ENCODE measurements around the gene NMT2.
A peak's percentile ranks its signal among the peaks of the same experiment; 100 is the strongest.

The NMT2 gene

DNA sequence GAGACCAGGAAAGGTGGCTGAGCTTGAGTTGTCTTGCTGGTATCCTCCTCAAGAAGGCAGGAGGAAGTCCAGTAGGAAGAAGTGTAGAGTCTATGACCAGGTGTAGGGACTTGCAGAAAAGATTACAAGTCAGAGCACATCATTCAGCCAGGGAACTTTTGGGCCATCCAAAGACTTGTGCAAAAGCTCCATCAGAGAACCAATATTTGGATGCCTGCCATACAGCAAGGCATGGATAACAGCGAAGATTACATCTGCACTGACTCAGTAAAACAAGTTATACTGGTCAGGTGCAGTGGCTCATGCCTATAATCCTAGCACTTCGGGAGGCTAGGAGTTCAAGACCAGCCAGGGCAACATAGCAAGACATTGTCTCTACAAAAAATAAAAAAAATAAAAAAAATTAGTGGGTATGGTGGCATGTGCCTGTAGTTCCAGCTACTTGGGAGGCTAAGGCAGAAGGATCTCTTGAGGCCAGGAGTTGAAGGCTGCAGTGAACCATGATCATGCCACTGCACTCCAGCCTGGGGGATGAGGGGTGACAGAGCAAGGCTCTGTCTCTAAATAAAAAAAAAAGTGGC, 13.2 kb upstream of the NMT2 start:
- no peak for DNase-seq (ENCODE audit: low read depth in 3 of 3)

DNA sequence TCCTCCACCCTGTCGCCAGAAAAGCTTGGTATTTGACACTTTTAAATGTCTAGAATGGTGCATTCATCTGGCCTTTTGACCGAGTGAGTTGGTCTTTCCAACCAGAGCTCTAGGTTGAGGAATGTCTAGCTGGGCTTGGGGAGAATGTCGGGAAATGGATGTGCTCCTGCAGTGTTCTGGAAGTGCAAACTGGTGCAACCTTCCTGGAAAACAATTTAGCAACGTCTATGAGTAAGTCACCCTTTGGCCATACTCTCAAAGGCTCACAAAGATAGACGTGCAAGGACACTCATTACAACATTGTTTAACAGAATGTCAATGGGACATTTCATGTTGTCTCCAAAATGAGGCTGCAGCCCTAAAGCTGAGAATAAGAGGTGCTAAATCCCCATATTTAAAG, 12.2 kb upstream of the NMT2 start:
- no peak for DNase-seq (ENCODE audit: low read depth in 3 of 3)

DNA sequence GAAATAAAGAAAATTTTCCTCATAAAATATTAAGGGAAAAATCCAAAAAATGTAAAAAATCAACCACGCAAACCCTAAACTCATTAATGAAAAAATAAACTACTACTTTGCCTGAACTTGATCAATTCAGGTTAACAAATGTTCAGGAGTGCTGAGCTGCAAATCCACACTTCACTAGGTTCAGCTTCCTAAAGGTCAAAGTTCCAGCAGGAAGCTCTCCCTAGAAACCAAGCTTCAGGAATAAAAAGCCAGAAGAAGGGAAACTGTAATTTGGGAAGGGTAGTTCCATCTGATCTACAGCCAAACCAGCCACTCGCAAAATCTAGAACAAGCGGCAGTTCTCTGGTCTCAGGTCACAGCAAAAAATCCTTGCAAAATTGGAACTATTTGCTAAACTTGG, 7.8 kb upstream of the NMT2 start:
- no peak for DNase-seq (ENCODE audit: low read depth in 3 of 3)

DNA sequence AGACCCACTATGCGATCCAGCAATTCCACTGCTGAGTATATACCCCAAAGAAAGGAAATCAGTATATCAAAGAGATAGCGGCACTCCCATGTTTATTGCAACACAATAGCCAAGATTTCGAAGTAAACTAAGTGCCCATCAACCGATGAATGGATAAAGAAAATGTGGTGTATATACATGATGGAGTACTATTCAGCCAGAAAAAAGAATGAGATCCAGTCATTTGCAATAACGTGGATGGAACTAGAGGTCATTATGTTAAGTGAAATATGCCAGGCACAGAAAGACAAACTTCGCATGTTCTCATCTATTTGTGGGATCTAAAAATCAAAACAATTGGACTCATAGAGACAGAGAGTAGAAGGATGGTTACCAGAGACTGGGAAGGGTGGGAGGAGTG, 7.1 kb upstream of the NMT2 start:
- no peak for DNase-seq (ENCODE audit: low read depth in 3 of 3)

DNA sequence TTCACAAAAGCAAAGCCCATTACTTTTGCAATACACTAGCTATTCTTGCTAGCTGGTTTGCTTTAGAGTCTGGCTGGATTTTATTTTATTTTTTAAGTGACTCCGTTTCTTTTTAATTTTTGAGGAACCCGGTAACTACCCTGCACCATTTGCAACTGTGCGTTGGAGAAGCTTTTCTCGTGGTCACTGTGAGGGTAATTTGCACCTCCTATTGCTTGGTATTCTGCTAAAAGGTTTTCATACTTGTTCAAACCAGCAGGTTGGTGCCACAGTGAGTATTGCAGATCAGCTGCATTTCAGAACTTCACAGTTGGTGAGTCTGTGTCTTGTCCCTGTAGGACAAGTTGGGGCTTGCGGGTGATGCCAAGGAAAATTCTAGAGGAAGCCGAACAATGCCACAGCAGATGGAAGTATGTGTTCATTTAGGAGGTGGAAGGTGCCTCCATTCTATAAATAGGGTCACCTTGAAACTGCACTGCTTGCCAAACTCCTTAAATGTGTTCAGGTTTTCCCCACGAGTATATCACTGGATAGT, 3.9 kb upstream of the NMT2 start:
- DNase-seq (ENCODE audit: low read depth in 3 of 3) = no peak

DNA sequence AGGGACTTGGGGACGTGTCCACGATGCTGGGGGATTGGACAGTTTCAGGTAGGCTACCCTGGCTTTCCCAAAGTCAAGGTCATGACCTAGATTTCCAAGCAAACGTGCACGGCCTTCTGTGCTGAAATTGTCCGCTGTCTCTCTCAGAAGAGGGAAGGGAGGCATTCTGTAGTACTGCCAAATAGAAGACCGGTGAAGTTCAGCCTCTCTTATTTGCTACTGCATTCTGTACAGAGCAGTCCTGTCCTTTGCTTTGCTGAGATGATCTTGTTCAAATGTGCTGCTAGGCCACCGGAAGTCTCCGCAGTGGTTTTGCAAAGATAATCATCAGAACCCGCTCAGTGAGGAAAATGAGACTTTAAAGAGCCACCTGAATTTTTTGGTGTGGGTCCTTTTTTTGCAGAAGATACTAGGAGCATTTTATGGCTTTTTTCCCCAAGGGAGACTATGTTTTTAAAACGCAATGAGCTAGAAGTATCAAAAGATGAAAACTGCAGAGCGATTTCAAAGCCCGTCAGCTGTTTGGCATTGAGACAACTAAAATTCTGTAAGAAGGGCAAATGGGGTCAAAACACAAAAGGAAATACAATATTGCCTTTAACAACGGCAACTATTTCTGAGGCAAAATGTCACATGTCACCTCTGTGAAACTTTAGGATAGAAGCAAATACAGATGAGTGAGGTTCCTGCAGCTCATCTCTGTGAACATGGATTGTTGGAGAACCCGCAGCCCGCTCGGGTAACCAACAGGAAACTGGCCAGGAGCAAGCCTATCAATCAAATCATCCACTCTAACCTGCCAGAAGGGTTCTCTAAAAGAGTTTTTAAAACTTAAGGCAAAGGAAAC, 1.3 kb upstream of the NMT2 start:
- DNase-seq (ENCODE audit: low read depth in 3 of 3) = peak in 1 of 3 donors; percentile 9

DNA sequence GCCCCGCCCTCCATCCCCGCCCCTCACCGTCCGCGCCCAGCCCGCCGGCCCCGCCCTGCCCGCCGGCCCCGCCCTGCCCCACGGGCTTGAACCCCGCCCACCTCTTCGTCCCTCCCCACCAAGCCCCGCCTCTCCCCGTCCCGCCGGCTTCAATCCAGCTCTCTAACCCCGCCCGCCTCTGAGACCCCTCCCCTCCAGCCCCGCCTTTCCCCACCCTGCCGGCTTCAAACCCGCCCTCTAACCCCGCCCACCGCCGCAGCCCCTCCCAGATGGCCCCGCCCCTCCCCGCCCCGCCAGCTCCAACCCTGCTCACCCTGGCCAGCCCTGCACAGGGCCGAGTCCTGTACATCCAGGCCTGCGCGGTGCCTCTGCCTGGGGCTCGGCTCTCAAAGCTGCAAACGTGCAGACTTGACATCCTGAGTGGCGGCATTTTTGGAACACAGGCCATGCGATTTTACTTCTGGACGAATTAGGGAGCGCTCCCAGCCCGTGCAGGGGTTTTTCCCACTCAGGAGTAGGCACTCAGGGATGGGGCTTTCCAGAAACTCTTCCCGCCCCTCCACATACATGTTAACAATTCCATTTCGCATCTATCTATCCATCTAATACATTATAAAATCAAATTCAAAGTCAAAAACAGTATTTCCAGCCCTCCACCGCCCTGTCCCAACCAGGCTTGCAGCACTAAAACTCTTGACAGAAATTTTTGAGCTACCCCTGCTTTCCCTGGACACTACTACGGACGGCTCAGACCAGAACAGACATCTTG, 477 bp upstream of the NMT2 start:
- DNase-seq (ENCODE audit: low read depth in 3 of 3) = peak; percentile 95 to 99 (median 98)

DNA sequence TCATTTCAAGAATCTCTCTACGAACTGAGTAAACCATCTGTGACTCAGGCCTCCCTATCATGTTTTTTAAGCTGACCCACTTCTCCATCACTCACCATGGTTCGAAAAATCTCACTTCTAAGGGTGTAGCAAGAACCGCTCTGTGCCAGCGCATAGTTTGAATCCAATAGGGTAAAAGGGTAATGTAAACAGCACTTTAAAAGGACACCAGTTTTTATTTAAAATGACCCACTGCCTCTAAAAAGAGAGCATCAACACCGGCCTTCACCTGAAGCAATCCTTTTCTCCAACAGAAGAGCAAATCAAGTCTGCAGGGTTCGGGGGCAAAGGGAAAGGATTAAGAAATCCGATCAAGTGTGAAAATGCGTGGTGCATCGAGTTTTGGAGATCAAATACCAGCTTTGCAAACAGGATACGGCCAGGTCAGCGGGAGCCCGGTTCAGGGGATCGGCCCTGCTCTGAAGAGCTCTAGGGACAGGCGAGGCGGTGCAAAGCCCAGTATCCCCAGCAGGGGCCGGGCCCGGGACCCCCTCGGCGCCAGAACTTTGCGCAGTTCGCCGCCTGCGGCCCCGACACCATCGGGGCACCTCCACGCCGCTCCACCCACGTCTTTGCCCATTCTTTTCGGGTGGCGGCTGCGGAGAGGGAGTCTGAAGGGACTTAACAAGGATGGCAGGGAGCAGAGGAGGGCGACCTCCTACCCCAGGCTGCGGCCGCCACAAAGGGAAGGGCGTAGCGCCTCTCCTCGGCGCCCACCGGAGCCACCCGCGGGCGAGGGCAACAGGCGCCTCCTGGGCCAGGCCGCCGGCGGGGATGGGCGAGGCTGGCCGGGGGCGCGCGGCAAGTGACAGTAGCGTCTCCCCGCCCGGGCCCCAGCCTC, 842 bp downstream of the NMT2 start:
- peak in 2 of 3 donors; percentile 21 to 25 for DNase-seq (ENCODE audit: low read depth in 3 of 3)

DNA sequence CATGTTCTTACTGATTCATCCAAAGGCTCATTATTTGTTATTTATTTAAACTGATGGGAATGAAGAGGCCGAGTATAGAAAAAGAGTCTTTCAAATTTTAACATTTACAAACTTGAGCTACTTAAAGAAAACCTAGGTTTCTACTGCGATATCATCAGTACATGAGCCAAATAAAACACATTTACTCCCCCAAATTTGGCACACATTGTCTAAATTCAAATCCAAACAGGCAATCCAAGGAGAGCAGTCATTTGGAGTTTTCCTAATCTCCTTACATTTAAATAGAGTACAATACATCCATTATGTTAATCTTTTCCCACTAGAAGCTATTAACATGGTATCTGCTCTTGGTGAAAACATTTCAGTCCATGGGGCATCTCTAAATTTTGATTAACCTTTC, 2.2 kb downstream of the NMT2 start:
- no peak for DNase-seq (ENCODE audit: low read depth in 3 of 3)

DNA sequence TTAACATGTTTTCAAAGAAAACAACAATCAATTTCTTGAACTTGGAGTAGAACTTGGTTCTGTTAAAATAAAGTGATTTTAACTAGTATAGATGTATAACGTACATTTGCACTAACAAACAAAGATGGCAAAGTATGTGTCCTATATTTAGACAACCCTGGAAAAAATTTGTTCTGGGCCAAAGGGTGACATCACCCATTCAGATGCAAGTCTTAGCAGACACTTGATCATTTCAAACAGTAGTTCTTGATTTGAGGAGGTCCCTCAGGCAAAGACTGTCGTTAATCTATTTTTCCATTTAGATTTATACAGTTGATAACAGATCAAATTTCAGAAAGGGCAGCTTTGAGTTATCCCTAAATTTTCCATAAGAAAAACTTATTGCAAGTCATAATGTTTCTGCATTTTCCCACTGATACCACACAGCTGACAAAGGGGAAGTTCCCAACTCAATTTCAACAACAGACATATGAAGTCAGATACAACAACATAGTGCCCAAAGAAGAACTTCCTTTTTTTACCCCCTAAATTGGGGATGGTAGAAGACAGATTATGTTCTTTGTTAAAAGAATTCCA, 5.2 kb downstream of the NMT2 start:
- DNase-seq (ENCODE audit: low read depth in 3 of 3) = no peak

DNA sequence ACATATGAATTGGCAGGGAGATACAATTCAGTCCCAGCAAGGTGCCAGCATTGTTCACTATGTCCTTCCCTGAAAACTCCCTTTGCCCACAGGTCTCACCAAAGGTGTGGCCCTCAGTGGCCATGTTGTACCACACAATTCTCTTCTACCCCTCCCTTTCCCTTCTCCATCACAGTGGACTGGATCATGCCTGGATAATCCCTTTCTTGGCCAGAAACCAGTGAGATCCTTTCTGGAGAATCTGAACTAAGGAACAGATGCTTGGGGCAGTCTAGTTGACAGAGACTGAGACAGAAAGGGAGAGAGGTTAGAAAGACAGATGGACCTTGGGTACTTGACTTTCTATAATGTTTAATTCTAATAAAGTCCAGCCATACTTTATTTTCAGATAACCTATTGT, 9.5 kb downstream of the NMT2 start:
- DNase-seq (ENCODE audit: low read depth in 3 of 3) = no peak

DNA sequence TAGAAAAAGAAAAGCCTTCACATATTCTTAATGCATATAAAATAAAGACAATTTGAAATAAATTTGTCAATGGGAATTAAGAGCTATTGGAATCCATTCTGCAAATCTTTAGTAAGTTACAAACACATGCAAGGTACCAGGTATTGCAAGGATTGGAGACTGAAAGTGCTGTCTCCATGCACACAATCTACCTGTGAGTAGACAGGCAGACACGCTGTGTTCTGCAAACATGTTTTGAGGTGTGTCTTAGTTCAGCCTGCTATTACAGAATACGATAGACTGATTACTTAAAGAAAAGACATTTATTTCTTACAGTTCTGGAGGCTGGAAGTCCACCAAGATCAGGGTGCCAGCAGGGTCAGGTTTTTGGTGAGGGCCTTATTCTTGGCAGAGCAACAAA, 10.0 kb downstream of the NMT2 start:
- no peak for DNase-seq (ENCODE audit: low read depth in 3 of 3)

DNA sequence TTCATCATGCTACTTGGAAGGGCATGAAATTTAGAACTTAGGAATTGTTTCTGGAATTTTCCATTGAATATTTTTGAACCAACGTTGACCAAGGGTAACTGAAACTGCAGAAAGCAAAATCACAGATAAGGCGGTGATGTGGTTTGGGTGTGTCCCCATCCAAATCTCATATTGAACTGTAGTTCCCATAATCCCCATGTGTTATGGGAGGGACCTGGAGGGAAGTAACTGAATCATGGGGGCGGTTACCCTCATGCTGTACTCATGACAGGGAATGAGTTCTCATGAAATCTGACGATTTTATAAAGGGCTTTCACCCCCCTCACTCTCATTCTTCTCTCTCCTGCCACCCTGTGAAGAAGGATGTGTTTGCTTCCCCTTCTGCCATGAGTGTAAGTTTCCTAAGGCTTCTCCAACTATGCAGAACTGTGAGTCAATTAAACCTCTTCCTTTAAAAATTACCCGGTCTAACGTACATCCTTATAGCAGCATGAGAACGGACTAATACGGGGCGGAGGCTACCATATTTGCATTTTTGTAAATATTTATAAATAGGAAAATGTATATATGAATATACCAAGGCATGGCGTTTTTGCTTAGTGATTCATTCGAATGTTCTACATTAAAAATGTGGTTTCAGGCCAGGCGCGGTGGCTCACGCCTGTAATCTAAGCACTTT, 12.4 kb downstream of the NMT2 start:
- no peak for DNase-seq (ENCODE audit: low read depth in 3 of 3)

DNA sequence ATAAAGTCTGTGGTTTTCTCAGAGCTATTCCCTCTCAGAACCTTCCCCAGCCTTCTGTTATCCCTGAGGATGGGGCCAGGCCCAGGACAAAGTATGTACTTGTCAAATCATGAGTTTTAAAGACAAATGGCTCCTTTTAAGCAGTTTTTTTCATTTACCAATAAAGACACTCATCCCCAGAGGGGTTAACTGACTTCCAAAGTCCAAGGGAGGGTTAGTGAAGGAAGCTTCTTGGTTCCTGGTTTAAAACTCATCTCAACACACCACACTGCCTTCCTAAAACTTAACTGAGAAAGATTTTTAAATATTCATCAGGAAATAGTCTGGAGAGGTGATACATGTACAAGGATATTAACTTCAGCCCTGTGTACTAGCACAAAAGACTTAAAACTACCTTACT, 15.9 kb downstream of the NMT2 start:
- DNase-seq (ENCODE audit: low read depth in 3 of 3) = no peak

DNA sequence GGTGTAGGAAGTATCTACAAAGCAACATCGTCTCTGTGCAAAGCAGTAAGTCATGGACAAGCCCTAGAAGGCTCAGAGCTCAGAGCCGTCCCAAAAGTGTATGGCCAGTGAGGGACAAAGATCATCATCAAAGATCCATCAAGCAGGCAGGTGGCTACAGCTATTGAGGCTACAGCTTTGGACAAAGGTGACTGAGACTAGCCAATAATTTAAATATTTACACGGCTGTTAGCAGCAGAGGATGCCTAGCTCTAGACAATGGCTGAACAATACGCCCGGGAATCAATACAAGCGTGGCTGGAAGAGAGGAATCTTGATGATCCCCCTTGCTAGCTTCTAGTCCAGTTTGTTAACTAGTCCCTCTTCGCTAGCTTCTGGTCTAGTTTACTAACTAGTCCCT, 17.9 kb downstream of the NMT2 start:
- no peak for DNase-seq (ENCODE audit: low read depth in 3 of 3)

DNA sequence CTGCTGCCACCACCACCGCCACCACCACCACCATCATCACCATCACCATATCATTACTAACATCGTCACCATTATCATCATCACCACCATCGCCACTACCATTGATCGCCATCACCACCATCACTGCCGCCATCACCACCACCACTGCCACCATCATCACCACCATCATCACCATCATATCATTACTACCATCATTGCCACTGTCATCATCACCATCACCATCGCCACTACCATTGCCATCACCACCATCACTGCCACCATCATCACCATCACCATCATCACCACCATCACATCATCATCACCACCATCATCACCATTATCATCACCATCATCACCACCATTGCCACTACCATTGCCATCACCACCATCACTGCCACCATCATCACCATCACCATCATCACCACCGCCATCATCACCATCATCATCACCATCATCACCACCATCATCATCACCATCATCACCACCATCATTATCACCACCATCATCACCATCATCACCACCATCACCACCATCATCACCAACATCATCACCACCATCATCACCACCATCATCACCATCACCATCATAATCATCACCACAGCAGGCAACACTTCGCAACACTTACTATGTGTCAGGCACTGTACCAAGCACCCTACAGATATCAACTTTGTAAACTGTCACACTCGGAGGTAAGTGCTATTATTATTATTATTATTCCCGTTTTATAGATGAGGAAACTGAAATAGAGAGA, 19.3 kb downstream of the NMT2 start:
- no peak for DNase-seq (ENCODE audit: low read depth in 3 of 3)

DNA sequence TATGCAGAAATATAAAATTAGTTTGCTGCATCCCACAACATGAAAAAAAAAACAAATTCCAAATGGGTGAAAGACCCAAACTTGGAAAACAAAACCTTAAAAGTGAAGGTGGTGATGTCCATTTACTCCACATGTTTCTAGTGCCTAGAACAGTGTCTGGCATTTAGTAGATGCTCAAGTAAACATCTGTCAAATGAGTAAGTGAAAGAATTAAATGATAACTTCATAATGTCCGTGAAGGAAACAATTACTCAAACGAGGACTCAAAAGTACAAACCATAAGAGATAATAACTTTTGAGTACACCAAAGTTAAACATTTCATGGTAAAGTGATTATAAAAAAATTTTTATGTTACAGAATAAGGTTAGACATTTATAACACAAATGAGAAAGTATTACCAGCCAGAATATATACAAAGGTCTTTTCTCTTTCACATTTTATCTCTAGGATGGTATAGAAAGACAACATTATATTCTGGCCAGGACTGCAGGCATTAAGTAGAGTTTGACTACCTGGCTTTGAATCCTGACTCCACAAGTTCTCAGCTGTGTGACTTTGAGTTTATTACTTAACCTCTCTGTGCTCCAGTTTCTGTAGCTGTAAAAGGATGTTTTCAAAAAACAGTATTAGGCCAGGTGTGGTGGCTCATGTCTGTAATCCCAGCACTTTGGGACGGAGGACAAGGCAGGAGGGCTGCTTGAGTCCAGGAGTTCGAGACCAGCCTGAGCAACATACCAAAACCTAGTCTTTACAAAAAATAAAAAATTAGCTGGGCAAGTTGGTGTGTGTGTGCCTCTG, 20.7 kb downstream of the NMT2 start:
- DNase-seq (ENCODE audit: low read depth in 3 of 3) = no peak

DNA sequence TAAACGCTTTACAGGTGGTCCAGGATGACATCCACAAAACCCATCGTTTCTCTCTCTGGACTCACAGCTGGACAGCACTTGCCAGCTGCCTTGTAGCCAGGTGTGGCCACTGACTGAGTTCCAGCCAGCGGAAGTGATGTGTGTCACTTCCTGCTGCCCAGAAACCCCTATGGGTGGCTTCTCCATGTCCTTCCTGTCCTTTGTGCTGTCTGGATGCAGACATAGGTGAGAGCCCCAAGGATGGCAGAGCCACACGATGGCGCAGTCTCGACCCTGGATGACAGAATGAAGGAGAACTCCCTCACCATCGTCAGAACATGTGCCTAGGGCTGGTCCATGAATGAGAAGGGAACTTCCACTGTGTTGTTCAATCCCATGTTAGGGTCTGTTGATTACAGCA, 22.1 kb downstream of the NMT2 start:
- no peak for DNase-seq (ENCODE audit: low read depth in 3 of 3)

DNA sequence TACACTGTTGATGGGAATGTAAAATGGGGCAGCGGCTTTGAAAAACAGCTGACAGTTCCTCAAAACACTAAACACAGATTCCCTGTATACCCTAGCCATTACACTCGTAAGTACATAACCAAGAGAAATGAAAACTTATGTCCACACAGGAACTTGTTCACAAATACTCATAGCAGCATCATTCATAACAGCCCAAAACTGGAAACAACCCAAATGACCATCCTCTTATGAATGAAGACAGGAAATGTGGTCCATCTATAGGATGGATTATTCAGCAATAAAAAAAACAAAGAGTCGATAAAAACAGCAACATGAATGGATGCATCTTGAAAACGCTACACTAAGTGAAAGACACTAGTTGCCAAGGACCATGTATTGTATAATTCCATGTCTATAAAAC, 23.7 kb downstream of the NMT2 start:
- DNase-seq (ENCODE audit: low read depth in 3 of 3) = no peak
